OCI-LY7 (cell line): ENCODE measurements around the gene EPB41L1.

Experiments
- CTCF ChIP-seq: fragments of 200-600 bp; sonication (generic); conservative IDR thresholded peaks from 2 replicates; pipeline ENCODE4 v1.5.1; 2014; ENCODE audit warnings: mild to moderate bottlenecking, antibody characterized with exemption, low read length, moderate library complexity, mixed read lengths
- EZH2phosphoT487 ChIP-seq: fragments of 200-600 bp; sonication (generic); IDR thresholded peaks from 2 replicates; pipeline ENCODE4 v1.6.1; 2018; ENCODE audit warnings: low read depth, borderline replicate concordance, mild to moderate bottlenecking, mixed run types, antibody characterized with exemption, low read length, moderate library complexity, mixed read lengths

DNA sequence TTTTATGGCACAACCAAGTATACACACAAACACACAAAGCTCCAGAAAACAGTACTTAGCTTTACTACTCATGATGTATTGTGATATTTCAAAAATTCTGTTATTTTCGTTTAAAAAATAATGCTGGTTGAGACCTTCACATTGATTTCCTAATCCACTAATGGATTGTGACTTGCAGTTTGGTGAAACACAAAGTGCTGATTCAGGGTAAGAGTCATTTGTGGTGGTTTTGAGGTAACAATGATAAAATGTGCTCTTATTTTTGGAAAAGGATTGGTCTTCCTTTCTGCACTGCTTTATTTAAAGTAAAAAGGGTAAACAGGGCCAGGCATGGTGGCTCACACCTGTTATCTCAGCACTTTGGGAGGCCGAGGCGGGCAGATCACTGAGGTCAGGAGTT lies 83.6 kb downstream of the EPB41L1 start:
- TF ChIP-seq CTCF (no peak), EZH2phosphoT487 (no peak)
